Endothelial cell (in vitro differentiated cells): ENCODE data around the gene GLB1L2. TPM values are rescaled to one million over a fixed set of nuclear protein-coding genes. Genes with fewer than 3 reads are reported as not detected.
A peak's percentile ranks its signal among the peaks of the same experiment; 100 is the strongest.

Experiments
- DNase-seq: peaks from one replicate; pipeline ENCODE4 v3.0.0; 2021; ENCODE audit warnings: low spot score
- H3K27ac Mint-ChIP-seq: one replicate; pipeline ENCODE4 v1.8.0; 2021; ENCODE audit warnings: mixed read lengths, inconsistent platforms; ENCODE audit not compliant: unreplicated experiment
- H3K27me3 Mint-ChIP-seq: one replicate; pipeline ENCODE4 v1.8.0; 2021; ENCODE audit warnings: mild to moderate bottlenecking, moderate library complexity, mixed read lengths, inconsistent platforms; ENCODE audit not compliant: unreplicated experiment
- H3K36me3 Mint-ChIP-seq: one replicate; pipeline ENCODE4 v1.8.0; 2021; ENCODE audit warnings: mild to moderate bottlenecking, low read depth, mixed read lengths, inconsistent platforms; ENCODE audit not compliant: unreplicated experiment
- H3K4me1 Mint-ChIP-seq: one replicate; pipeline ENCODE4 v1.8.0; 2021; ENCODE audit warnings: mild to moderate bottlenecking, mixed read lengths, inconsistent platforms; ENCODE audit not compliant: unreplicated experiment
- H3K4me3 Mint-ChIP-seq: one replicate; pipeline ENCODE4 v1.8.0; 2021; ENCODE audit warnings: mild to moderate bottlenecking, mixed read lengths, inconsistent platforms; ENCODE audit not compliant: unreplicated experiment
- H3K9me3 Mint-ChIP-seq: one replicate; pipeline ENCODE4 v1.8.0; 2021; ENCODE audit warnings: mixed read lengths, inconsistent platforms; ENCODE audit not compliant: unreplicated experiment
- total RNA-seq: library from RNA; stranded (reverse); fragmentation: NEBNext Ultra II Directional; extraction: Animal tissue kit (Norgen Biotek cat#: 25700); gene quantifications from one replicate; pipeline ENCODE4 v1.2.1, GENCODE V29; 2021; ENCODE audit not compliant: unreplicated experiment
- TF ChIP-seq, protein P1 (sequence below): fragments of 200-600 bp; sonication (generic); IDR thresholded peaks from one replicate; pipeline ENCODE4 v1.5.0; 2021; ENCODE audit warnings: antibody characterized with exemption; ENCODE audit not compliant: unreplicated experiment

Gene GLB1L2
- total RNA-seq, 1 donor from 2014 or later, result 5.0 TPM

DNA sequence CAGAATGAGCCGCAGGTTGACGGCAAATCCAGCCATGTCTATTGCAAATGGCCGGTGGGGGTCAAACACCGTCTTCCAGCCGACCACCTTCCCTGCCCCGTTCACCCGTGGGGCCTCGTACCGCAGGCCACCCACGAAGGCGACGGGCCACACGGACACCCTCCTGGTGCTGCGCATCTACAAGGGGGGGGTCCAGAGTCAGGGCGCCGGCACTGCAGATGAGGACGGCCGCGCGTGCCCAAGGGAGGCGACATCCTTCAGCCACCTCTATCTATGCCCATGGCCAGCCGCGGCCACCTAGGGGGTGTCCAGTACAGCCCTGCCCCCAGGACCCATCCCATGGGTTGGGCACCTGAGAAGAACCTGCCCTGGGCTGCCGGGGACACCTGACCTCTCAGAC is 51.0 kb downstream of the GLB1L2 start:
- TF ChIP-seq, protein P1, sequence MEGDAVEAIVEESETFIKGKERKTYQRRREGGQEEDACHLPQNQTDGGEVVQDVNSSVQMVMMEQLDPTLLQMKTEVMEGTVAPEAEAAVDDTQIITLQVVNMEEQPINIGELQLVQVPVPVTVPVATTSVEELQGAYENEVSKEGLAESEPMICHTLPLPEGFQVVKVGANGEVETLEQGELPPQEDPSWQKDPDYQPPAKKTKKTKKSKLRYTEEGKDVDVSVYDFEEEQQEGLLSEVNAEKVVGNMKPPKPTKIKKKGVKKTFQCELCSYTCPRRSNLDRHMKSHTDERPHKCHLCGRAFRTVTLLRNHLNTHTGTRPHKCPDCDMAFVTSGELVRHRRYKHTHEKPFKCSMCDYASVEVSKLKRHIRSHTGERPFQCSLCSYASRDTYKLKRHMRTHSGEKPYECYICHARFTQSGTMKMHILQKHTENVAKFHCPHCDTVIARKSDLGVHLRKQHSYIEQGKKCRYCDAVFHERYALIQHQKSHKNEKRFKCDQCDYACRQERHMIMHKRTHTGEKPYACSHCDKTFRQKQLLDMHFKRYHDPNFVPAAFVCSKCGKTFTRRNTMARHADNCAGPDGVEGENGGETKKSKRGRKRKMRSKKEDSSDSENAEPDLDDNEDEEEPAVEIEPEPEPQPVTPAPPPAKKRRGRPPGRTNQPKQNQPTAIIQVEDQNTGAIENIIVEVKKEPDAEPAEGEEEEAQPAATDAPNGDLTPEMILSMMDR, result no peak
- Mint-ChIP-seq H3K27ac (no peak overlapping the region), H3K36me3 (peaks cover 3% of the 10 kb centered on the region), H3K4me3 (no peak overlapping the region), H3K4me1 (peaks cover 15% of the 10 kb centered on the region), H3K9me3 (no peaks in the 10 kb centered on the region), H3K27me3 (peaks cover 4% of the 10 kb centered on the region)
- no peak for DNase-seq

DNA sequence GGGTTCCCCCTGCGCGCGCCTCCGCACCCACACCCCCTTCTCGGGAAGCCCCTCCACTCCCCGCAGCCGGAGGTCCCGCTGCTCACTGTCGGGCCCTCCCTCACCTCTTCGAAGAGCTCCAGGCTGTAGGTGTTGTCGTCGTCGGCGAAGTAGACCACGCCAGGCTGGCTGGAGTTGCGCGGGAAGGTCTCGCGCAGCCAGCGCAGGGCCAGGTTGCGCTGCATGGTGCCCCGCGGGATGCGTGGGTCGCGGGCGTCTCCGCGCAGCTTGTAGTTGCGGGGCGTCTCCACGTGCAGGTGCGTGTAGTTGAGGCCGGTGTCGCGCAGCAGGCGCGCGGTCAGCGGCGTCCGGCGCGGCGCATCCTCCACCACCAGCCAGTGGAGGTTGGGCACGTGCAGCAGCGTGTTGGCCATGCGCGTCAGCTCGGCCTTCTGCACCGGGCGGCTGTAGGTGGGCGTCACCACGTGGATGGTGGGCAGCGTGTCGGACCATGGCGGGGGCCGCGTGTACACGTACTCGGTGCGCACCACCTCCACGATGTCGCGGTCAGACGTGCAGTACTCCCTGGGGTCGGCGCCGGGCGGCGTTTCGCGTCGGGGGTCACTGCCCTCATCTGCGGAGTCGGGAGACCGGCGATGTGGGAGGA is 51.9 kb downstream of the GLB1L2 start:
- Mint-ChIP-seq H3K4me1 (peaks cover 15% of the 10 kb centered on the region), H3K9me3 (no peaks in the 10 kb centered on the region), H3K27ac (no peak overlapping the region), H3K36me3 (peaks cover 3% of the 10 kb centered on the region), H3K27me3 (peaks cover 4% of the 10 kb centered on the region), H3K4me3 (no peak overlapping the region)
- DNase-seq, result no peak
- TF ChIP-seq, protein P1, result no peak

DNA sequence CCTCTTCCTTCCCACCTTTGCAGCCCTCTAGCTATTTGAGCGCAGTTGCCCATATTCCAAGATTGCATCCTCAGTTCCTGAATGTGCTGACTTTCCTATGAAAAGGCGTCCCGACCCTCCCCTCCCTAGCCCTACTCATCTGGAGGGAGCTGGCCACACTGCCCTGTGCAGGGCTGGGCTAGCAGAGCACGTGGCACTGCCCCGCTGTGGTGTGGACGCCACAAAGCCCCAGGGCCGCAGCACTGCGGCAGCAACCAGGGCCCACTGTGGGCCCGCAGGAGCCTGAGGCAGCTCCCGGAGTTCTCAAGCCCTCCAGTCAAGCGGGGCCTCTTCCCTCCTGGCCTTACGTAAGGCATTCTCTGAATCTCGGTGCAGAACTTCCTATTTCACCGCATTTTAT is 52.6 kb downstream of the GLB1L2 start:
- H3K27ac Mint-ChIP-seq, result no peak overlapping the region
- no peaks in the 10 kb centered on the region for H3K9me3 Mint-ChIP-seq
- peaks cover 3% of the 10 kb centered on the region for H3K36me3 Mint-ChIP-seq
- peaks cover 15% of the 10 kb centered on the region for H3K4me1 Mint-ChIP-seq
- peaks cover 4% of the 10 kb centered on the region for H3K27me3 Mint-ChIP-seq
- no peak overlapping the region for H3K4me3 Mint-ChIP-seq
- TF ChIP-seq, protein P1, result no peak
- no peak for DNase-seq

DNA sequence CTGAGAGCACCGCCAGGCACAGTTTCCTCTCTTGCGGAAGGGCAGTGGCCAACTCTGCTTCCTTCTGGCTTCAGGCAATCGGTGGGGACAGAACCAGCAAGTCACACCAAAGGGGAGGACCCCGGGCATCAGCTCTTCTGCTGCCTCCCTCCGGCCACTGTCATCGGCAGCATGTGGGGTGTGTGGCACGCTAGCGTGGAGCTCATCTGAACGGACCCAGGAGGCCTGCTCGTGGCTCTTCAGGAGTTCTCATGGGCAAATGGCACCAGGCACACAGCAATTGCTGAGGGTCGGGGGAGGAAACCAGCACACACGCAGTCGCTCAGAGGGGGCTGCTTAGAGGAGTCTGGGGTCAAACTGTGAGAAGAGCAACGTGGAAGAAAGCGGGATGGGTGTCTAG is 53.4 kb downstream of the GLB1L2 start:
- Mint-ChIP-seq H3K4me1 (peaks cover 15% of the 10 kb centered on the region), H3K4me3 (no peak overlapping the region), H3K27me3 (peaks cover 4% of the 10 kb centered on the region), H3K36me3 (peaks cover 3% of the 10 kb centered on the region), H3K27ac (no peak overlapping the region), H3K9me3 (no peaks in the 10 kb centered on the region)
- TF ChIP-seq, protein P1, result no peak
- no peak for DNase-seq

DNA sequence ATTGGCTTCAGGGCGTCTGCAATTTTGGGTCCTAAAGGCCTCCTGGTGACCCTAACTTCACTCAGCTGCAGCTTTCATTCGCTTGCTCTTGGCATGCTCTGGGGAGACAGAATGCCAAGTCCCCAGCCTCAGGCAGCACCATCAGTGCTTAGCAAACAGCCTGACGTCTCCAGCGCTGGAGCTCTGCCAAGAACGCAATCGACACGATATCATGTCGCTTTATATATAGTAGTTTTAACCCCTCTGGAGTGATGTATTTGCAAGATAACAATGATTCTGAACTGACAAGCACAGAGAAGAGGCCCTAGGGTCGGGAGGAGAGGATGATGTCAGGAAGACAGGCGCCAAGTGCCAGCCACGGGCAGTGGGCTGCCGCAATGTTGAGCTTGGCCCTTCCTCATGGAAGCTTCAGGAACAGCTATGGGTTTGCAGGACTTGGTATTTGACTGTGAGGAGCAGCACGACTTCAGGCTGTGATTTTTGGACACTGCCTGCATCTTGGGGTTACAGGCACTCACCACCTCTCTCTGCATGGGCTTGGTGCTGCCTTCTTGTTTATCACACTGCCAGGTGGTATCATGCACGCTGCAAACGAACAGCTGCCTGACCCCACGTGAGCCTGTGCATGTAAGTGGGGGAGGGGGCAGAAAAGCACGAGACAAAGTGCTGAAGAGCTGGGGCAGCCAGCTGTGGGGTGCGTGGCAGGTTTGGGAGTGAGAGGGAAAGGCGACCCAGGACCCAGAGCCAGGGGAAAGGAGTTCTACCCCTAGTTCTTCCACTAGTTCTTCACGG is 54.2 kb downstream of the GLB1L2 start:
- TF ChIP-seq, protein P1, result no peak
- DNase-seq, result no peak
- H3K9me3 Mint-ChIP-seq, result no peaks in the 10 kb centered on the region
- peak overlapping the region; percentile 48 for H3K27ac Mint-ChIP-seq
- peaks cover 15% of the 10 kb centered on the region for H3K4me1 Mint-ChIP-seq
- peaks cover 4% of the 10 kb centered on the region for H3K27me3 Mint-ChIP-seq
- H3K4me3 Mint-ChIP-seq, result no peak overlapping the region
- H3K36me3 Mint-ChIP-seq, result peaks cover 3% of the 10 kb centered on the region
